Loucy (cell line): ENCODE results near the gene SNRNP48.

ENCODE experiments used
- H2AFZ ChIP-seq: fragments of 200-600 bp; sonication (generic); 2 replicates; pipeline ENCODE4 v1.6.0; 2016; ENCODE audit warnings: antibody characterized with exemption, mild to moderate bottlenecking, low read length, moderate library complexity
- H3F3A ChIP-seq: fragments of 200-600 bp; 2 replicates; pipeline ENCODE4 v1.6.0; 2016; ENCODE audit warnings: antibody characterized with exemption, low read depth, mild to moderate bottlenecking
- H3K27me3 ChIP-seq: fragments of 200-600 bp; sonication (generic); 2 replicates; pipeline ENCODE4 v1.6.1; 2014; ENCODE audit warnings: low read length, mild to moderate bottlenecking; ENCODE audit not compliant: insufficient read depth, poor library complexity, severe bottlenecking
- H3K36me3 ChIP-seq: fragments of 200-600 bp; sonication (generic); 2 replicates; pipeline ENCODE4 v1.6.1; 2016; ENCODE audit warnings: low read length; ENCODE audit not compliant: insufficient read depth
- H3K4me1 ChIP-seq: fragments of 200-600 bp; sonication (generic); 2 replicates; pipeline ENCODE4 v1.5.1; 2014; ENCODE audit warnings: low read length, mild to moderate bottlenecking; ENCODE audit not compliant: insufficient read depth, poor library complexity, severe bottlenecking
- H3K4me2 ChIP-seq: fragments of 200-600 bp; sonication (generic); 2 replicates; pipeline ENCODE4 v1.6.0; 2014; ENCODE audit warnings: antibody characterized with exemption, low read length, low read depth, mild to moderate bottlenecking; ENCODE audit not compliant: poor library complexity, severe bottlenecking
- H3K4me3 ChIP-seq: fragments of 200-600 bp; sonication (generic); 2 replicates; pipeline ENCODE4 v1.5.1; 2014; ENCODE audit warnings: low read length, mild to moderate bottlenecking, mixed read lengths; ENCODE audit not compliant: poor library complexity, severe bottlenecking
- H3K79me2 ChIP-seq: fragments of 200-600 bp; sonication (generic); 2 replicates; pipeline ENCODE4 v1.6.1; 2014; ENCODE audit warnings: low read length; ENCODE audit not compliant: insufficient read depth
- H3K9ac ChIP-seq: fragments of 200-600 bp; sonication (generic); 2 replicates; pipeline ENCODE4 v1.6.0; 2014; ENCODE audit warnings: mild to moderate bottlenecking, low read depth, low read length, moderate library complexity; ENCODE audit not compliant: poor library complexity, severe bottlenecking
- H3K9me2 ChIP-seq: fragments of 200-600 bp; sonication (generic); replicated peaks from 2 replicates; pipeline ENCODE4 v1.6.1; 2016; ENCODE audit warnings: low read depth, low read length, mixed read lengths
- H3K9me3 ChIP-seq: fragments of 200-600 bp; sonication (generic); 2 replicates; pipeline ENCODE4 v1.6.1; 2014; ENCODE audit warnings: mild to moderate bottlenecking, antibody characterized with exemption, low read length, low read depth; ENCODE audit not compliant: insufficient read depth
- H4K20me1 ChIP-seq: fragments of 200-600 bp; sonication (generic); 2 replicates; pipeline ENCODE4 v1.6.0; 2014; ENCODE audit warnings: antibody characterized with exemption, low read length, mild to moderate bottlenecking; ENCODE audit not compliant: insufficient read depth, poor library complexity, severe bottlenecking
- EZH2phosphoT487 ChIP-seq: fragments of 200-600 bp; IDR thresholded peaks from 2 replicates; pipeline ENCODE4 v1.6.1; 2018; ENCODE audit warnings: antibody characterized with exemption, mild to moderate bottlenecking, moderate library complexity, borderline replicate concordance
- TF ChIP-seq, protein P1 (sequence below): fragments of 200-600 bp; sonication (generic); conservative IDR thresholded peaks from 2 replicates; pipeline ENCODE4 v1.5.1; 2014; ENCODE audit warnings: mild to moderate bottlenecking, antibody characterized with exemption, low read length

Gene SNRNP48

DNA sequence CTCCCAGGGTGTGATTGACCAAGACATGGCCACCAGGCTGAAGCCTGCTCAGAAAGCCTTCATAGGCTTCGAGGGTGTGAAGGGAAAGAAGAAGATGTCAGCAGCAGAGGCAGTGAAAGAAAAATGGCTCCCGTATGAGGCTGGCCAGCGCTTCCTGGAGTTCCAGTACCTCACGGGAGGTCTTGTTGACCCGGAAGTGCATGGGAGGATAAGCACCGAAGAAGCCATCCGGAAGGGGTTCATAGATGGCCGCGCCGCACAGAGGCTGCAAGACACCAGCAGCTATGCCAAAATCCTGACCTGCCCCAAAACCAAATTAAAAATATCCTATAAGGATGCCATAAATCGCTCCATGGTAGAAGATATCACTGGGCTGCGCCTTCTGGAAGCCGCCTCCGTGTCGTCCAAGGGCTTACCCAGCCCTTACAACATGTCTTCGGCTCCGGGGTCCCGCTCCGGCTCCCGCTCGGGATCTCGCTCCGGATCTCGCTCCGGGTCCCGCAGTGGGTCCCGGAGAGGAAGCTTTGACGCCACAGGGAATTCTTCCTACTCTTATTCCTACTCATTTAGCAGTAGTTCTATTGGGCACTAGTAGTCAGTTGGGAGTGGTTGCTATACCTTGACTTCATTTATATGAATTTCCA lies 4.6 kb upstream of the SNRNP48 start:
- H3K4me2 ChIP-seq: no peak overlapping the region
- no peak overlapping the region for H2AFZ ChIP-seq
- no peaks in the 10 kb centered on the region for H3F3A ChIP-seq
- H3K9me2 ChIP-seq: no peaks in the 10 kb centered on the region
- H3K79me2 ChIP-seq: peaks cover 8% of the 10 kb centered on the region
- H3K4me1 ChIP-seq: peaks cover 4% of the 10 kb centered on the region
- H3K4me3 ChIP-seq: no peak overlapping the region
- H3K9me3 ChIP-seq: no peaks in the 10 kb centered on the region
- no peaks in the 10 kb centered on the region for H4K20me1 ChIP-seq
- TF ChIP-seq, protein P1, sequence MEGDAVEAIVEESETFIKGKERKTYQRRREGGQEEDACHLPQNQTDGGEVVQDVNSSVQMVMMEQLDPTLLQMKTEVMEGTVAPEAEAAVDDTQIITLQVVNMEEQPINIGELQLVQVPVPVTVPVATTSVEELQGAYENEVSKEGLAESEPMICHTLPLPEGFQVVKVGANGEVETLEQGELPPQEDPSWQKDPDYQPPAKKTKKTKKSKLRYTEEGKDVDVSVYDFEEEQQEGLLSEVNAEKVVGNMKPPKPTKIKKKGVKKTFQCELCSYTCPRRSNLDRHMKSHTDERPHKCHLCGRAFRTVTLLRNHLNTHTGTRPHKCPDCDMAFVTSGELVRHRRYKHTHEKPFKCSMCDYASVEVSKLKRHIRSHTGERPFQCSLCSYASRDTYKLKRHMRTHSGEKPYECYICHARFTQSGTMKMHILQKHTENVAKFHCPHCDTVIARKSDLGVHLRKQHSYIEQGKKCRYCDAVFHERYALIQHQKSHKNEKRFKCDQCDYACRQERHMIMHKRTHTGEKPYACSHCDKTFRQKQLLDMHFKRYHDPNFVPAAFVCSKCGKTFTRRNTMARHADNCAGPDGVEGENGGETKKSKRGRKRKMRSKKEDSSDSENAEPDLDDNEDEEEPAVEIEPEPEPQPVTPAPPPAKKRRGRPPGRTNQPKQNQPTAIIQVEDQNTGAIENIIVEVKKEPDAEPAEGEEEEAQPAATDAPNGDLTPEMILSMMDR: no peak
- no peak for TF ChIP-seq EZH2phosphoT487
- no peaks in the 10 kb centered on the region for H3K36me3 ChIP-seq
- no peaks in the 10 kb centered on the region for H3K27me3 ChIP-seq
- no peak overlapping the region for H3K9ac ChIP-seq

DNA sequence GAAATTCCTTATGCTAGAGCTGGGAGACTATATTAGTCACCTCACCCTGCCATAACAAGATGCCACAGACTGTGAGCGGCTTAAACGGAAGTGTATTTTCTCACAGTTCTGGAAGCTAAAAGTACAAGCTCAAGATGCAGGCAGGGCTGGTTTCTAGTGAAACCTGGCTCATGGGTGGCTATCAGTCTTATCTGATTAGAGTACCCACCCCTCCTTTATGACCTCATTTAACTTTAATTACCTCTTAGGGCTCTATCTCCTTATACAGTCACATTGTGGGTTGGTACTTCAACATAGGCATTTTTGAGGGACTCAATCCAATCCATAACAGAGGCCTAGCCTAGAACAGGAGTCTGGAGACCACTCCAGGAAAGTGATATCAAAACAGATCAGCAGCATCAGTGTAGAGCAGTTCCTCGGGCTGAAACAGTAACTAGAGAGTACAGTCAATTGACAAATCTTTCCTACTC lies 2.3 kb upstream of the SNRNP48 start:
- Histone ChIP-seq H3K4me2 (no peak overlapping the region), H3K79me2 (peaks cover 31% of the 10 kb centered on the region), H4K20me1 (peaks cover 20% of the 10 kb centered on the region), H3K9me3 (no peaks in the 10 kb centered on the region), H3K36me3 (no peaks in the 10 kb centered on the region), H2AFZ (peak overlapping the region; percentile 45; the same call in 1 of the 2 replicates), H3K9me2 (no peaks in the 10 kb centered on the region), H3K4me3 (no peak overlapping the region), H3K27me3 (no peaks in the 10 kb centered on the region), H3F3A (no peaks in the 10 kb centered on the region), H3K4me1 (peaks cover 13% of the 10 kb centered on the region), H3K9ac (no peak overlapping the region)
- no peak for TF ChIP-seq EZH2phosphoT487
- TF ChIP-seq, protein P1: no peak

DNA sequence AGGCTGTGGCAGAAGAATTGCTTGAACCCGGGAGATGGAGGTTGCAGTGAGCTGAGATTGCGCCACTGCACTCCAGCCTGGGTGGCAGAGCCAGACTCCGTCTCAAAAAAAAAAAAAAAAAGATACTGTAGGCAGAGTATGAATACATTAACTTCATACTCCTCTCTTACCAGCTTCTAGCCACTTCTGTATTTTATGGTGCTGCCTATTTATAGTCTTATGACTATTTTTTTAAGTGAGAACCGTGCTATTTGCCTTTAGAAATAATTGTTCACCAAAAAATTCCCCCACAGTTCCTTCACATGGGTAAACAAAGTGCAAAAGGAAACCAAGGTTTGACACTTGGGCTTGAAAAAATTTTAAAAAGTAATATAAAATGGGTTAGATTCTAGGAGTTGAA lies 1.5 kb upstream of the SNRNP48 start:
- H3K9me2 ChIP-seq: no peaks in the 10 kb centered on the region
- no peak overlapping the region for H3K4me3 ChIP-seq
- no peaks in the 10 kb centered on the region for H3K36me3 ChIP-seq
- H3K4me1 ChIP-seq: peaks cover 20% of the 10 kb centered on the region
- H3K4me2 ChIP-seq: no peak overlapping the region
- H3K9me3 ChIP-seq: no peaks in the 10 kb centered on the region
- H3K79me2 ChIP-seq: peaks cover 39% of the 10 kb centered on the region
- no peak for TF ChIP-seq EZH2phosphoT487
- TF ChIP-seq, protein P1: no peak
- peaks cover 29% of the 10 kb centered on the region for H4K20me1 ChIP-seq
- no peaks in the 10 kb centered on the region for H3K27me3 ChIP-seq
- H2AFZ ChIP-seq: no peak overlapping the region
- H3K9ac ChIP-seq: no peak overlapping the region
- no peaks in the 10 kb centered on the region for H3F3A ChIP-seq
